ENCODE measurements around the gene FBXO45.

The FBXO45 gene

DNA sequence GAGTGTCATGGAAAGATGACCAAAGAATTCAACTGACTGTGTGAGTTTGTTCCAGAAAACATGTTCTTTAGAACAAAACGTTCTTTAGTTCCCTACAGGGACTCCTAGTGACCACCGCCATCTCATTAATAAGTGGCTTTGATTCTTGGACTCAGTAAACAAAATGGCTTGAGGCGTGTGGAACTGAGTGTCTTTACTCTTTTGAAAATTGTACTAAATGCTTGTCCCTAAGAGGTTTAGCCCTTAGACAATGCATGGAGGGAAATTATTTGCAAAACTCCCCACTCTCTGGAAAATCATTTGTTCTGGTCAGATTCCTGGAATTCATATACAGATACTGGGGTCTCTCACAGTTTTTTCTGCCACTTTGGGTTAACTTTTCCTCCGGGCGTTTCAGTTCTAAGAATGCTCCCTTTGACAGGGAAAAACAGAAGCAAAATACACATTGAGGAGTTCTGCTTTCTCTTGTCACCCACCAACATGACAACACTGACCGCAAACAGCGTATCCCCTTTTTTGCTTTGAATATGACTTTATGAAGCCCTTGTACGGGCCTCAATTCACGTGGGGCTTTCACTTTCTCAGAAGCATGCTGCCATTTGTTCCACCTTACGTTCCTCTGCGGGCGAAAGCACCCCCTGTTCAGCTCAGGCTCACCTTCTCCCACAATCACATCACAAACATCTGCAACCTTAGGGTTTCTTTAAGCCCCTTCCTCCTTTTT, 55.8 kb downstream of the FBXO45 start:
- no peaks in the 10 kb centered on the region for H3K79me2 ChIP-seq (ENCODE audit: control insufficient read depth, insufficient read depth, low read length, poor library complexity)
- DNase-seq: peak in 1 of 2 donors; percentile 33
- H3K4ac ChIP-seq (ENCODE audit: low read depth, low read length): no peak overlapping the region
- H2BK120ac ChIP-seq (ENCODE audit: insufficient read depth, low read length, poor library complexity): no peak overlapping the region
- no peaks in the 10 kb centered on the region for H3K27me3 ChIP-seq (ENCODE audit: insufficient read depth, low read length)
- H4K91ac ChIP-seq (ENCODE audit: low read depth, low read length): no peak overlapping the region
- no peak overlapping the region for H2BK5ac ChIP-seq (ENCODE audit: low read depth, low read length, poor library complexity)
- H3K4me1 ChIP-seq (ENCODE audit: control insufficient read depth in 1 of 2, insufficient read depth in 2 of 2, low read length in 2 of 2): no peaks in the 10 kb centered on the region
- no peak overlapping the region for H3K4me2 ChIP-seq (ENCODE audit: low read length)
- H4K8ac ChIP-seq (ENCODE audit: low read depth, low read length): no peak overlapping the region
- H3K9ac ChIP-seq (ENCODE audit: low read length): no peak overlapping the region
- H2BK12ac ChIP-seq (ENCODE audit: low read length): no peak overlapping the region
- no peak overlapping the region for H3K18ac ChIP-seq (ENCODE audit: low read length)
- no peak overlapping the region for H2AK5ac ChIP-seq (ENCODE audit: low read length)
- no peak overlapping the region for H3K27ac ChIP-seq (ENCODE audit: low read depth, low read length)
- H3K9me3 ChIP-seq (ENCODE audit: insufficient read depth, low read depth, low read length): no peaks in the 10 kb centered on the region
- no CpG with 5 or more reads among the region's 12 CpGs for WGBS (ENCODE audit: extremely low coverage, insufficient coverage, insufficient read length)
- no peak overlapping the region for H2AFZ ChIP-seq (ENCODE audit: insufficient read depth, low read length, poor library complexity)
- no peaks in the 10 kb centered on the region for H3K79me1 ChIP-seq (ENCODE audit: low read length)
- H3K4me3 ChIP-seq (ENCODE audit: low read depth, low read length): no peak overlapping the region
- no peak overlapping the region for H3K23ac ChIP-seq (ENCODE audit: low read length)
- no peak overlapping the region for H3K14ac ChIP-seq (ENCODE audit: low read length)
- H3K36me3 ChIP-seq (ENCODE audit: control insufficient read depth in 1 of 2, insufficient read depth in 2 of 2, low read length in 2 of 2): no peaks in the 10 kb centered on the region
- H4K12ac ChIP-seq (ENCODE audit: low read depth, low read length): no peak overlapping the region

DNA sequence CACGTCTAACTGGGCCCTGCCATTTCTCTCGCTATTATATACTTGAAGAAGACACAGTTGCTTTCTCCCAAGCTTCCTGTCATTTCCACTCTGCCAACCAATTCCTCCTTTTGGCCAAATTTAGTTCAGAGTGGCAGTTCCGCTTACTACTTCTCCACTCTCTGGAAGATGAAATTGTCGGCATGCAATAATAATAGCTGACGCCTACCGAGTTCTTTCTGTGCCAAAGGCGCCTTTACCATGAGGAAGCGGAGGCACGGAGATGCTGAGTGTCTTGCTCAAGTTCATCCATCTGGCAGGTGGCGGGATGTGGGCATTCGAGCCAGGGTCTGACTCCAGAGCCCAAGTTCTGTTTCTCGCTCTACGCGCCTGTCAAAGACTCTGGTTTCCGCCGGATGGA, 56.4 kb downstream of the FBXO45 start:
- H3K27me3 ChIP-seq (ENCODE audit: insufficient read depth, low read length): no peaks in the 10 kb centered on the region
- H3K79me2 ChIP-seq (ENCODE audit: control insufficient read depth, insufficient read depth, low read length, poor library complexity): no peaks in the 10 kb centered on the region
- no peak overlapping the region for H2BK12ac ChIP-seq (ENCODE audit: low read length)
- no peak overlapping the region for H2AFZ ChIP-seq (ENCODE audit: insufficient read depth, low read length, poor library complexity)
- no peak overlapping the region for H4K12ac ChIP-seq (ENCODE audit: low read depth, low read length)
- no peaks in the 10 kb centered on the region for H3K4me1 ChIP-seq (ENCODE audit: control insufficient read depth in 1 of 2, insufficient read depth in 2 of 2, low read length in 2 of 2)
- no peak overlapping the region for H3K4me3 ChIP-seq (ENCODE audit: low read depth, low read length)
- no peak overlapping the region for H2BK5ac ChIP-seq (ENCODE audit: low read depth, low read length, poor library complexity)
- no peak overlapping the region for H3K4ac ChIP-seq (ENCODE audit: low read depth, low read length)
- no peak for DNase-seq
- no CpG with 5 or more reads among the region's 16 CpGs for WGBS (ENCODE audit: extremely low coverage, insufficient coverage, insufficient read length)
- no peak overlapping the region for H3K18ac ChIP-seq (ENCODE audit: low read length)
- H4K8ac ChIP-seq (ENCODE audit: low read depth, low read length): no peak overlapping the region
- H2BK120ac ChIP-seq (ENCODE audit: insufficient read depth, low read length, poor library complexity): no peak overlapping the region
- no peak overlapping the region for H4K91ac ChIP-seq (ENCODE audit: low read depth, low read length)
- H3K36me3 ChIP-seq (ENCODE audit: control insufficient read depth in 1 of 2, insufficient read depth in 2 of 2, low read length in 2 of 2): no peaks in the 10 kb centered on the region
- H2AK5ac ChIP-seq (ENCODE audit: low read length): no peak overlapping the region
- no peak overlapping the region for H3K9ac ChIP-seq (ENCODE audit: low read length)
- no peaks in the 10 kb centered on the region for H3K79me1 ChIP-seq (ENCODE audit: low read length)
- no peak overlapping the region for H3K23ac ChIP-seq (ENCODE audit: low read length)
- no peak overlapping the region for H3K4me2 ChIP-seq (ENCODE audit: low read length)
- no peak overlapping the region for H3K27ac ChIP-seq (ENCODE audit: low read depth, low read length)
- H3K14ac ChIP-seq (ENCODE audit: low read length): no peak overlapping the region
- no peaks in the 10 kb centered on the region for H3K9me3 ChIP-seq (ENCODE audit: insufficient read depth, low read depth, low read length)

DNA sequence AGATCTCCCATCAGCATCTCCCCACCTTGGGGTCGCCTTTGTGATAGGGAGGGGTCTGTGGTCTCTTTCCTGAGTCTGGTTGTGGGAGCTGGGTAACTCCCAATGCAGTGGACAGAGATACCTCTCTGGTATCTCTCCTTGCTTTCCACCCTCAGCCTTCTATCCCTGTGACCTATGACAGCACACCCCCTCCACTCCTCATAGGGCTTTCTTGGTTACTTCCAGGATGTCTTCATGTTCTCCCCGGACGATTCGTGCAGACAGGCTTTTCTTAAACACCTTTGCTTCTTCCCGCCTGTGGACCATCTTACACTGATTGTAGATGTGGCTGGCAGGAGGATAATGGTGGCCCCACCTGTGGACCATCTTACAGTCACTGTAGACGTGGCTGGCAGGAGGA, 56.9 kb downstream of the FBXO45 start:
- no peak for DNase-seq
- H2AFZ ChIP-seq (ENCODE audit: insufficient read depth, low read length, poor library complexity): no peak overlapping the region
- H3K27me3 ChIP-seq (ENCODE audit: insufficient read depth, low read length): no peaks in the 10 kb centered on the region
- H3K79me1 ChIP-seq (ENCODE audit: low read length): no peaks in the 10 kb centered on the region
- H3K4me1 ChIP-seq (ENCODE audit: control insufficient read depth in 1 of 2, insufficient read depth in 2 of 2, low read length in 2 of 2): no peaks in the 10 kb centered on the region
- H4K12ac ChIP-seq (ENCODE audit: low read depth, low read length): no peak overlapping the region
- no peaks in the 10 kb centered on the region for H3K9me3 ChIP-seq (ENCODE audit: insufficient read depth, low read depth, low read length)
- H2BK12ac ChIP-seq (ENCODE audit: low read length): no peak overlapping the region
- H3K4me3 ChIP-seq (ENCODE audit: low read depth, low read length): no peak overlapping the region
- no peaks in the 10 kb centered on the region for H3K36me3 ChIP-seq (ENCODE audit: control insufficient read depth in 1 of 2, insufficient read depth in 2 of 2, low read length in 2 of 2)
- H3K79me2 ChIP-seq (ENCODE audit: control insufficient read depth, insufficient read depth, low read length, poor library complexity): no peaks in the 10 kb centered on the region
- H3K27ac ChIP-seq (ENCODE audit: low read depth, low read length): no peak overlapping the region
- no peak overlapping the region for H2BK5ac ChIP-seq (ENCODE audit: low read depth, low read length, poor library complexity)
- H3K4ac ChIP-seq (ENCODE audit: low read depth, low read length): no peak overlapping the region
- no peak overlapping the region for H3K9ac ChIP-seq (ENCODE audit: low read length)
- H3K23ac ChIP-seq (ENCODE audit: low read length): no peak overlapping the region
- no peak overlapping the region for H3K4me2 ChIP-seq (ENCODE audit: low read length)
- no peak overlapping the region for H2BK120ac ChIP-seq (ENCODE audit: insufficient read depth, low read length, poor library complexity)
- no CpG with 5 or more reads among the region's 6 CpGs for WGBS (ENCODE audit: extremely low coverage, insufficient coverage, insufficient read length)
- no peak overlapping the region for H3K14ac ChIP-seq (ENCODE audit: low read length)
- no peak overlapping the region for H2AK5ac ChIP-seq (ENCODE audit: low read length)
- H4K91ac ChIP-seq (ENCODE audit: low read depth, low read length): no peak overlapping the region
- H4K8ac ChIP-seq (ENCODE audit: low read depth, low read length): no peak overlapping the region
- H3K18ac ChIP-seq (ENCODE audit: low read length): no peak overlapping the region

DNA sequence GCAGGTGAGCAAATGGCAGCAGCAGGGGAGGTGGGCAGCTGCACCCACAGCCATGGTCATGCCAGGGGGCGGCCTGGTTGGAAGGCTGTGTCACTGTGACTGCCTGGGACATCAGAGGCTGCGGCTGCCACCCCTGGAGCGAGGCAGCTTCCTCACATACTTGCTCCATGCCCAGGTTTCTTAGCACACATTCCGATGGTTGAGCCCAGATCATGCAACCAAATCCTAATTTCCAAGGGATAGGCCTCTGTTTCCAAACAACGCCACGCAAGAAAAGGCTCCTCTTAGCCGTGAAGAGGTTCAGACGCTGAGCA, 59.4 kb downstream of the FBXO45 start:
- Histone ChIP-seq H3K14ac (ENCODE audit: low read length) (no peak overlapping the region), H2BK120ac (ENCODE audit: insufficient read depth, low read length, poor library complexity) (no peak overlapping the region), H3K4me2 (ENCODE audit: low read length) (no peak overlapping the region), H3K9ac (ENCODE audit: low read length) (no peak overlapping the region), H3K79me1 (ENCODE audit: low read length) (peaks cover 10% of the 10 kb centered on the region), H2AFZ (ENCODE audit: insufficient read depth, low read length, poor library complexity) (no peak overlapping the region), H4K91ac (ENCODE audit: low read depth, low read length) (no peak overlapping the region), H3K27ac (ENCODE audit: low read depth, low read length) (no peak overlapping the region), H3K4me1 (ENCODE audit: control insufficient read depth in 1 of 2, insufficient read depth in 2 of 2, low read length in 2 of 2) (peaks cover 0 to 5% of the 10 kb centered on the region in 2 experiments), H2AK5ac (ENCODE audit: low read length) (no peak overlapping the region), H3K9me3 (ENCODE audit: insufficient read depth, low read depth, low read length) (no peaks in the 10 kb centered on the region), H3K23ac (ENCODE audit: low read length) (no peak overlapping the region), H3K4me3 (ENCODE audit: low read depth, low read length) (no peak overlapping the region), H2BK5ac (ENCODE audit: low read depth, low read length, poor library complexity) (no peak overlapping the region), H3K4ac (ENCODE audit: low read depth, low read length) (no peak overlapping the region), H3K18ac (ENCODE audit: low read length) (no peak overlapping the region), H2BK12ac (ENCODE audit: low read length) (no peak overlapping the region), H4K12ac (ENCODE audit: low read depth, low read length) (no peak overlapping the region), H3K79me2 (ENCODE audit: control insufficient read depth, insufficient read depth, low read length, poor library complexity) (peaks cover 5% of the 10 kb centered on the region), H3K27me3 (ENCODE audit: insufficient read depth, low read length) (no peaks in the 10 kb centered on the region), H3K36me3 (ENCODE audit: control insufficient read depth in 1 of 2, insufficient read depth in 2 of 2, low read length in 2 of 2) (no peaks in the 10 kb centered on the region), H4K8ac (ENCODE audit: low read depth, low read length) (no peak overlapping the region)
- no CpG with 5 or more reads among the region's 8 CpGs for WGBS (ENCODE audit: extremely low coverage, insufficient coverage, insufficient read length)
- DNase-seq: no peak
